ENCODE results near the gene SYT3. TPM values are rescaled to one million over a fixed set of nuclear protein-coding genes. Genes with fewer than 3 reads are reported as not detected.

SYT3 gene
- total and polyA plus RNA-seq, 2 of the 13 experiments (the other 11 are each of a cell fraction or from before 2014, with no cell fraction given) = not detected

DNA sequence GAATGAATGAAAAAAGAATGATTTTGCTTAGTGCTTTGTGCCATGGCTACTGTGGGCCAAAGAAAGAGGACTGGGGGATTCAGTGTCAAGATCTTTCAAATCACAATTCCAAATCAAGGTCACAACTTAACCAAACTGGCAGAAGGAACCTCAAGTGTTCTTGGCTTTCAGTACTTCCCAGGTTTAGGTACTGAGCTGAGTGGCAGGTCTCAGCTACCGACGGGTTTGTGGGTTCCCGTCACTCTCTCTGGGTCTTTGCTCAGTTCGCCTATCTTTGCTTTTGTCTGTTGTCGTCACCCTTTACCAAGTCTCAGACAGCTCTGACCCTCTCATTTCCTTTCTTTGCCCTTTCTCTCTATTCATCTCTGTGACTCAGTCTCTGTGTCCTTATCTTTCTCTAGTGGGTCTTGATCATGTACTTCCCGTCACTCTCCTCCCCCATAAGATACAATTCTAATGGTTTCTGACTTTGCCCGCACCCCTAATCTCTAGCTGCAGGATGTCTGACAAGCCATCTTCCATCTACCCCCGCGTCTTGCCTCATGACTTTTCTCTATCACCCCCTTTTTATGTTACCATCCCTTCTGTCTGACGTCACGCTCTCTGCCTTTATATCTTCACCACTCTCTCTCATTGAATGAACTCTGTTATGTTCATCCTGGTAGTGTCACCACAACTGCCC, 38.1 kb downstream of the SYT3 start:
- intact Hi-C loops (cut with micrococcal nuclease; ENCODE audit: unreplicated experiment) = no loop called here
- ChIA-PET CTCF (ENCODE audit: low intra/inter-chr PET ratio, low total read pairs) (no interaction called here), POLR2A (no interaction called here)
- TF ChIP-seq, protein P1, sequence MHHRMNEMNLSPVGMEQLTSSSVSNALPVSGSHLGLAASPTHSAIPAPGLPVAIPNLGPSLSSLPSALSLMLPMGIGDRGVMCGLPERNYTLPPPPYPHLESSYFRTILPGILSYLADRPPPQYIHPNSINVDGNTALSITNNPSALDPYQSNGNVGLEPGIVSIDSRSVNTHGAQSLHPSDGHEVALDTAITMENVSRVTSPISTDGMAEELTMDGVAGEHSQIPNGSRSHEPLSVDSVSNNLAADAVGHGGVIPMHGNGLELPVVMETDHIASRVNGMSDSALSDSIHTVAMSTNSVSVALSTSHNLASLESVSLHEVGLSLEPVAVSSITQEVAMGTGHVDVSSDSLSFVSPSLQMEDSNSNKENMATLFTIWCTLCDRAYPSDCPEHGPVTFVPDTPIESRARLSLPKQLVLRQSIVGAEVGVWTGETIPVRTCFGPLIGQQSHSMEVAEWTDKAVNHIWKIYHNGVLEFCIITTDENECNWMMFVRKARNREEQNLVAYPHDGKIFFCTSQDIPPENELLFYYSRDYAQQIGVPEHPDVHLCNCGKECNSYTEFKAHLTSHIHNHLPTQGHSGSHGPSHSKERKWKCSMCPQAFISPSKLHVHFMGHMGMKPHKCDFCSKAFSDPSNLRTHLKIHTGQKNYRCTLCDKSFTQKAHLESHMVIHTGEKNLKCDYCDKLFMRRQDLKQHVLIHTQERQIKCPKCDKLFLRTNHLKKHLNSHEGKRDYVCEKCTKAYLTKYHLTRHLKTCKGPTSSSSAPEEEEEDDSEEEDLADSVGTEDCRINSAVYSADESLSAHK (CRISPR knock-in tag; IDR thresholded peaks at IDR 0.05; ENCODE audit: borderline replicate concordance) = no peak
- TF ChIP-seq ATF7 (IDR thresholded peaks at IDR 0.05) (peak; percentile 58; the same call in 1 of the 2 replicates), ATF7 (CRISPR knock-in tag; IDR thresholded peaks at IDR 0.05) (no peak), ZNF10 (CRISPR knock-in tag; IDR thresholded peaks at IDR 0.05; ENCODE audit: borderline replicate concordance, low read depth) (no peak), DNMT1 (CRISPR knock-in tag; IDR thresholded peaks at IDR 0.05) (no peak), CREB1 (IDR thresholded peaks at IDR 0.05) (peak; percentile 95), CREB1 (CRISPR knock-in tag; IDR thresholded peaks at IDR 0.05) (no peak)
- TF ChIP-seq, protein P2, sequence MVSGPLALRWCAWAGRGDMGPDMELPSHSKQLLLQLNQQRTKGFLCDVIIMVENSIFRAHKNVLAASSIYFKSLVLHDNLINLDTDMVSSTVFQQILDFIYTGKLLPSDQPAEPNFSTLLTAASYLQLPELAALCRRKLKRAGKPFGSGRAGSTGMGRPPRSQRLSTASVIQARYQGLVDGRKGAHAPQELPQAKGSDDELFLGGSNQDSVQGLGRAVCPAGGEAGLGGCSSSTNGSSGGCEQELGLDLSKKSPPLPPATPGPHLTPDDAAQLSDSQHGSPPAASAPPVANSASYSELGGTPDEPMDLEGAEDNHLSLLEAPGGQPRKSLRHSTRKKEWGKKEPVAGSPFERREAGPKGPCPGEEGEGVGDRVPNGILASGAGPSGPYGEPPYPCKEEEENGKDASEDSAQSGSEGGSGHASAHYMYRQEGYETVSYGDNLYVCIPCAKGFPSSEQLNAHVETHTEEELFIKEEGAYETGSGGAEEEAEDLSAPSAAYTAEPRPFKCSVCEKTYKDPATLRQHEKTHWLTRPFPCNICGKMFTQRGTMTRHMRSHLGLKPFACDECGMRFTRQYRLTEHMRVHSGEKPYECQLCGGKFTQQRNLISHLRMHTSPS (CRISPR knock-in tag; IDR thresholded peaks at IDR 0.05; ENCODE audit: low read depth) = no peak
- H3K79me2 ChIP-seq (ENCODE audit: insufficient read depth, low read length) = no peaks in the 10 kb centered on the region
- H3K4me3 ChIP-seq (replicated peaks in 1 of 3; ENCODE audit: insufficient read depth in 1 of 3, low read depth in 2 of 3, low read length in 3 of 3) = no peak overlapping the region
- no peak overlapping the region for H3K9ac ChIP-seq (ENCODE audit: insufficient read depth, low read depth, low read length)
- no peak overlapping the region for H2AFZ ChIP-seq (ENCODE audit: low read length)
- no peaks in the 10 kb centered on the region for H3K4me1 ChIP-seq (ENCODE audit: insufficient read depth, low read length)
- FAIRE-seq (no peak), ATAC-seq (no peak), DNase-seq (ENCODE audit: low spot score) (no peak)
- no peak overlapping the region for H3K4me2 ChIP-seq (ENCODE audit: low read depth, low read length)
- peaks cover 1 to 22% of the 10 kb centered on the region in 2 experiments; a peak in 2 of 5 replicates for H3K27me3 ChIP-seq (ENCODE audit: control insufficient read depth in 1 of 2, insufficient read depth in 2 of 2, low read length in 2 of 2)
- H3K9me3 ChIP-seq (ENCODE audit: low read length) = no peaks in the 10 kb centered on the region
- H4K20me1 ChIP-seq (ENCODE audit: insufficient read depth, low read length) = no peaks in the 10 kb centered on the region
- no TSS peak for BruUV-seq (replicated peaks)
- WGBS (ENCODE audit: low lambda C conversion rate) = 9% methylated on average over 11 of the region's 11 CpGs
- in situ Hi-C loops (cut with HindIII; ENCODE audit: extremely low pct_ligation_motif_present, low pct_unique_long_range_greater_than_20kb) = loop anchor here (10.0 kb wide), 1 partner anchor 183 kb away; no protein-coding TSS in a partner anchor
- H3K27ac ChIP-seq (ENCODE audit: extremely low read length, insufficient read depth, low read length) = no peak overlapping the region
- H3K36me3 ChIP-seq (replicated peaks in 1 of 2; ENCODE audit: control insufficient read depth in 1 of 2, insufficient read depth in 2 of 2, low read length in 2 of 2) = no peaks in the 10 kb centered on the region

Measured in HepG2 (cell line).